HAP-1 (cell line): ENCODE measurements around the gene USPL1.

Experiments
- DNase-seq, 2 experiments: peaks; one replicate each; pipeline ENCODE4 v3.0.0-alpha.2; 2016 to 2020; ENCODE audit warnings: low spot score in 2 of 2
- H3K27me3 ChIP-seq: fragments of 250-450 bp; sonication (Bioruptor Pico); 2 replicates; pipeline ENCODE4 v1.5.1; 2020; ENCODE audit warnings: low read depth, mild to moderate bottlenecking, moderate library complexity
- H3K36me3 ChIP-seq: fragments of 250-450 bp; sonication (Bioruptor Pico); replicated peaks from 2 replicates; pipeline ENCODE4 v1.5.1; 2020; ENCODE audit warnings: mild to moderate bottlenecking
- H3K4me1 ChIP-seq: fragments of 250-450 bp; sonication (Bioruptor Pico); 2 replicates; pipeline ENCODE4 v1.5.1; 2020; ENCODE audit warnings: mild to moderate bottlenecking
- H3K4me3 ChIP-seq: fragments of 250-450 bp; sonication (Bioruptor Pico); 2 replicates; pipeline ENCODE4 v1.5.1; 2020; ENCODE audit warnings: mild to moderate bottlenecking, moderate library complexity
- H3K9me3 ChIP-seq: fragments of 250-450 bp; sonication (Bioruptor Pico); 2 replicates; pipeline ENCODE4 v1.5.1; 2020; ENCODE audit warnings: mild to moderate bottlenecking, moderate library complexity
- in situ Hi-C: fragments of 300-500 bp; cut with MboI; formaldehyde crosslinking; loops from 3 replicates; pipeline ENCODE4 v1.14.3; 2020; ENCODE audit warnings: low sequenced_read_pairs, inconsistent platforms, mixed read lengths

Gene USPL1

GRCh38 chr13:30698488-30699005 lies 80.8 kb downstream of the USPL1 start:
- in situ Hi-C loops = loop anchor here (25.0 kb wide), 1 partner anchor 339 kb away; no protein-coding TSS in a partner anchor
- H3K9me3 ChIP-seq = no peaks in the 10 kb centered on the region
- peaks cover 32% of the 10 kb centered on the region; the same call in 1 of the 2 replicates for H3K27me3 ChIP-seq
- no peak for DNase-seq
- H3K4me3 ChIP-seq = no peak overlapping the region
- no peaks in the 10 kb centered on the region for H3K4me1 ChIP-seq
- no peaks in the 10 kb centered on the region for H3K36me3 ChIP-seq

DNA sequence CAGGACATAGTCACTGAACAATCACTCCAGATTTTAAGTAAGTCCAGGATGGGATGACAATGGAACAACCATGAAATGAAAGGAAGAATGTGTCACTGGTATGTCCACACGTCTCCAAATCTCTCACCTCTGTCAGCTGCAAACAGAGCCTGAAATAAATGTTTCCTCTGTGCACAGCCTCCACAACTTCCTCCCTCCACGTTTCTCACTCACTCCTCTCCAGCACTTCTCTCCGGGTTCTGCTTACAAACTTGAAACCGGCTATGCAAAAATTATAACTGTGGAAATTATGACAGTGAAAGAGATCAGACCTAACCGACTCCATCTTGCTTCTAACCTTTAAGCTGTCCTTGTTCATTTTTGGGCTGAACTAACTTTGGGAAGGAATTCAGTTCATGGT lies 82.6 kb downstream of the USPL1 start:
- no peak for DNase-seq
- Histone ChIP-seq H3K9me3 (peaks cover 2% of the 10 kb centered on the region; the same call in 1 of the 2 replicates), H3K36me3 (no peaks in the 10 kb centered on the region), H3K4me1 (no peaks in the 10 kb centered on the region), H3K27me3 (peaks cover 27% of the 10 kb centered on the region; the same call in 1 of the 2 replicates), H3K4me3 (no peak overlapping the region)
- in situ Hi-C loops = no loop called here

- no peak for DNase-seq
- H3K9me3 ChIP-seq = peaks cover 2% of the 10 kb centered on the region; the same call in 1 of the 2 replicates
- H3K4me1 ChIP-seq = no peaks in the 10 kb centered on the region
- in situ Hi-C loops = no loop called here
- H3K4me3 ChIP-seq = no peak overlapping the region
- peaks cover 21% of the 10 kb centered on the region; the same call in 1 of the 2 replicates for H3K27me3 ChIP-seq
- H3K36me3 ChIP-seq = no peaks in the 10 kb centered on the region
Observed at GRCh38 chr13:30702006-30702405, 84.3 kb downstream of the USPL1 start.

GRCh38 chr13:30704596-30704995 lies 86.9 kb downstream of the USPL1 start:
- Histone ChIP-seq H3K9me3 (peaks cover 2% of the 10 kb centered on the region; the same call in 1 of the 2 replicates), H3K4me1 (no peaks in the 10 kb centered on the region)

DNA sequence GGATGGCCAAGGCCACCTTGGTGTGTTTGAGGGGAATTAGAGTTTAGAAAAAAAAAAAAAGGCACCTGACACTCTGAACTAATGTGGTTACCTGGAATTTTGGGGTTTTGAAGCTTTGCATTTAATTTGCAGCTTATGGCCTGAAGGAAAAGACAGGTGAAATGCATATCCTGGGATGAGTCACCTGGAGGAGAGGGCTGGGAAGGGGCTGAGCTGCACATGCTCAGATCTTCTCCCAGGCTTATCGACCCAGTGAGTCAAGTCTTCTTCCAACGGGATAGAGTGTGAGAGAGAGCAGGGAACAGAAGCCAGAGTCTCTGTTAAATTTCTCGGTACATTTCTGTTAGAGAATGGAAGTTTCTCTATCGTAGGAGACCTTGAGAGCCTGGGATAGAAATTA lies 88.0 kb downstream of the USPL1 start:
- no peaks in the 10 kb centered on the region for H3K4me1 ChIP-seq
- H3K36me3 ChIP-seq = no peaks in the 10 kb centered on the region
- in situ Hi-C loops = no loop called here
- H3K4me3 ChIP-seq = no peak overlapping the region
- 0 out of 2 replicates have a peak, but pooled peaks cover 5% of the 10 kb centered on the region for H3K27me3 ChIP-seq
- peaks cover 2% of the 10 kb centered on the region; the same call in 1 of the 2 replicates for H3K9me3 ChIP-seq
- DNase-seq = no peak

More at GRCh38 chr13:30704596-30704995, 86.9 kb downstream of the USPL1 start:
- Histone ChIP-seq H3K27me3 (peaks cover 13% of the 10 kb centered on the region; the same call in 1 of the 2 replicates), H3K36me3 (no peaks in the 10 kb centered on the region), H3K4me3 (no peak overlapping the region)
- in situ Hi-C loops = no loop called here
- DNase-seq = no peak

DNA sequence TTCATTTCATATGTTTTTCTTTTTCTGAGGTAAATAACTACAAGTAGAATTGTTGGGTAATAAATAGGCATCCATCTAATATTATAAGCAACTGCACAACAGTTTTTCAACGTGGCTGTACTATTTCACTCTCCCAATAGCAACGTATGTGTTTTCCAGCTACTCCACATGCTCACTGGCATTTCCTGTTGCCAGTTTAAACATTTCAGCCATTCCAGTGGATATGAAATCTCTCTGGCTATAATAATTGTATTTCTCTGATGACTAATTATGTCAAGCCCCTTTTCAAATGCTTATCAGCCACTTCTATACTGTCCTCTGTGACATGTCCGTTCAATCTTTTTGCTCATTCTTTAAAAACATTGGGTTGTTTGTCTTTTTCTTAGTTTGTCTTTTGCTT lies 90.8 kb downstream of the USPL1 start:
- H3K9me3 ChIP-seq = peaks cover 2% of the 10 kb centered on the region; the same call in 1 of the 2 replicates
- no peaks in the 10 kb centered on the region for H3K36me3 ChIP-seq
- H3K27me3 ChIP-seq = no peaks in the 10 kb centered on the region
- H3K4me3 ChIP-seq = no peak overlapping the region
- in situ Hi-C loops = no loop called here
- no peaks in the 10 kb centered on the region for H3K4me1 ChIP-seq
- DNase-seq = no peak
